Sigmoid colon (tissue), 7 donors: ENCODE data around the gene C14orf132. TPM values are rescaled to one million over a fixed set of nuclear protein-coding genes. Genes with fewer than 3 reads are reported as not detected.
A peak's percentile ranks its signal among the peaks of the same experiment; 100 is the strongest.

Experiments used
- DNase-seq: peaks from one replicate; pipeline ENCODE4 v3.0.0-alpha.2; 2019
- H3K27ac ChIP-seq, 4 donors: fragments of 200-600 bp; sonication (generic); one replicate each; pipeline ENCODE4 v1.5.1; 2016 to 2019; ENCODE audit warnings: mild to moderate bottlenecking in 1 of 4
- H3K27me3 ChIP-seq, 3 donors: fragments of 200-600 bp; sonication (generic); one replicate each; pipeline ENCODE4 v1.5.1; 2019; ENCODE audit warnings: mild to moderate bottlenecking in 1 of 3
- H3K36me3 ChIP-seq, 4 donors: fragments of 200-600 bp; sonication (generic); one replicate each; pipeline ENCODE4 v1.5.1; 2016 to 2019
- H3K4me1 ChIP-seq, 4 donors: fragments of 200-600 bp; sonication (generic); one replicate each; pipeline ENCODE4 v1.5.1; 2017 to 2019
- H3K4me3 ChIP-seq, 4 donors: fragments of 200-600 bp; sonication (generic); one replicate each; pipeline ENCODE4 v1.5.1; 2017 to 2019; ENCODE audit warnings: mild to moderate bottlenecking in 2 of 4, moderate library complexity in 1 of 4
- H3K9me3 ChIP-seq, 4 donors: fragments of 200-600 bp in 3 of 4; sonication (generic) in 3 of 4; one replicate each; pipeline versions ENCODE4 v1.5.1 to v1.6.1; 2013 to 2019
- CTCF ChIP-seq, 4 experiments: fragments of 450-650 bp in 3 of 4; fragments of 200-600 bp in 1 of 4; IDR thresholded peaks; one replicate each; pipeline ENCODE4 v1.5.1; 2016 to 2019; ENCODE audit warnings: antibody characterized with exemption in 4 of 4, mild to moderate bottlenecking in 3 of 4, moderate library complexity in 2 of 4
- EP300 ChIP-seq, 4 donors: sonication (generic); formaldehyde crosslinking; IDR thresholded peaks; one replicate each; pipeline ENCODE4 v1.6.1; 2017; ENCODE audit warnings: antibody characterized with exemption in 4 of 4
- POLR2A ChIP-seq, 2 donors: fragments of 450-650 bp; IDR thresholded peaks; one replicate each; pipeline ENCODE4 v1.6.1; 2016; ENCODE audit warnings: antibody characterized with exemption in 2 of 2, mild to moderate bottlenecking in 2 of 2, moderate library complexity in 2 of 2
- POLR2AphosphoS5 ChIP-seq, 4 donors: sonication (generic); formaldehyde crosslinking; IDR thresholded peaks; one replicate each; pipeline ENCODE4 v1.6.1; 2017; ENCODE audit warnings: antibody characterized with exemption in 4 of 4
- WGBS, 2 donors: extraction: QIAGEN DNeasy Blood & Tissue Kit; methylation state at CpG; one replicate each; pipeline ENCODE4 v1.1.7; 2013; 5-methylcytosine and 5-hydroxymethylcytosine counted together
- intact Hi-C: fragments of 100-400 bp; cut with DNase I; formaldehyde crosslinking; loops from one replicate; pipeline ENCODE4 v1.15.1; 2023
- polyA plus RNA-seq, 3 donors: library from polyadenylated mRNA; stranded (reverse); fragments of 200-250 nt; gene quantifications; one replicate each; pipeline ENCODE4 v1.2.3, GENCODE V29; 2013
- total RNA-seq, 4 donors: library from RNA; depleted of rRNA; stranded (reverse); fragments of >200 nt; gene quantifications; one replicate each; pipeline ENCODE4 v1.1.0, GENCODE V29; 2016
- donor health status: healthy with polysubstance abuse.
- donor health status: Bipolar disorder and iron deficiency.
- donor health status: healthy.

Gene C14orf132
- total and polyA plus RNA-seq, 7 donors = 2.4 to 30.4 (median 10.4) TPM

DNA sequence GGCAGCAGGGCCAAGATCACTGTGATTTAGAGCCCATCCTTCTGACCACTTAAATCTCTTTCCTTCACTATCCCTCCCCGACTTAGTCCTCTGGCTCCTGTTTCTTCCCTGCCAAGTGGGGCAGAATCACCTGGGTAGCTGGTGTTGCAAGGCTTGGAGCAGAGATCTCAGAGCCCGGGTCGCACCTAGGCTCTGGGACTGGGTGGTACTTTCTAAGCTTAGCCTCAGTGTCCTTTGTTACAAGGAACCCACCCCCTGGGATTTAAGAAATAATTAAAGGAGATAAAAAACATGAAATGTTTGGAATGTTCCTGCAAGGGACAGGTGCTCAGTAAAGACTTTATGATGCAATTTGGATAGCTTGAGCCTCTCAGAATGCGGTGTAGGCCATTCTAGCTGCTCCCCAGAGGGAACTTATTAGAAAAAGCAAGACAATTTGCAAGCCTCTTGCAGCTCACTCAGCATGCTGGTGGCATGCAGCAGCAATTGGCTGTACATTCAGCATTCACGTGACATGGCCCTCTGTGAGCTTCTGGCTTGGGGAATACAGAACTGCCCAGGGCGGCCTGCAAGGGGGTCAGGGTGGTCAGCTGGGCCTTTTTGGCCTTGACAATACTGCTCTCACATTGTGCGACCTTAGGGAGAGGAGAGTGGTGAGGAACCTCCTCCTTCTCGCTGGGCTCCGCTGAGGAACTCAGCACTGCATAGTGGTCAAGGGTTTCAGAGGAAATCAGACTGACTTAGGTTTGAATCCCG lies 16.8 kb downstream of the C14orf132 start:
- no peak for DNase-seq
- Histone ChIP-seq H3K4me3 (no peak overlapping the region), H3K36me3 (no peaks in the 10 kb centered on the region), H3K27ac (peak overlapping the region in 1 of 4 donors; percentile 92), H3K9me3 (no peaks in the 10 kb centered on the region), H3K4me1 (peaks cover 0 to 60% (median 27%) of the 10 kb centered on the region in 4 donors), H3K27me3 (no peaks in the 10 kb centered on the region)
- 71 to 79% methylated on average over 10 of the region's 10 CpGs for WGBS, 2 donors
- intact Hi-C loops = no loop called here
- no peak for TF ChIP-seq CTCF (IDR thresholded peaks at IDR 0.05)
- TF ChIP-seq POLR2AphosphoS5 (IDR thresholded peaks at IDR 0.05) = no peak
- TF ChIP-seq POLR2A (IDR thresholded peaks at IDR 0.05) = no peak
- no peak for TF ChIP-seq EP300 (IDR thresholded peaks at IDR 0.05)

GRCh38 chr14:96056509-96057422 lies 17.6 kb downstream of the C14orf132 start:
- H3K4me1 ChIP-seq = peaks cover 0 to 59% (median 24%) of the 10 kb centered on the region in 4 donors

DNA sequence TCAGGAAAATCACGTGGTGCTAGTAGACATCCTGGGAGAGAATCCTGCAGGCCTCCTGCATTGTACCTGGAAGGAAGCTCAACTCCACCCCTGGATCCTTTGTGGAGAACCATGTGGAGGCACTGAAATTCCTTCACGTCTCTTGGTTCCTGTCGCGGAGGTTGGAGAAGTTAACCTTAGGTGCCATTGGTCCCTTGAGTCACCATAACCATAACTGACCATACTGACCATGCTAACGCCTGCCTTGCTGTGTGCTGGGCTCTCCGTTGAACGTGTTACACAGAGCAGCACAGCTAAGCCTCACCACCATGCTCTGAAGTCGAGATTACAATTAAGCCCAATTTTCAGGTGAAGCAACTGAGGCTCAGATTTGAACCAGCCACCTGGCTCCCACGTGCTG lies 18.6 kb downstream of the C14orf132 start:
- WGBS, 2 donors = 73 to 84% methylated on average over 9 of the region's 9 CpGs
- TF ChIP-seq POLR2AphosphoS5 (IDR thresholded peaks at IDR 0.05) = no peak
- TF ChIP-seq POLR2A (IDR thresholded peaks at IDR 0.05) = no peak
- TF ChIP-seq CTCF (IDR thresholded peaks at IDR 0.05) = no peak
- no peak for TF ChIP-seq EP300 (IDR thresholded peaks at IDR 0.05)
- Histone ChIP-seq H3K36me3 (no peaks in the 10 kb centered on the region), H3K9me3 (no peaks in the 10 kb centered on the region), H3K4me3 (no peak overlapping the region), H3K27ac (no peak overlapping the region), H3K27me3 (no peaks in the 10 kb centered on the region), H3K4me1 (peaks cover 0 to 50% (median 24%) of the 10 kb centered on the region in 4 donors)
- intact Hi-C loops = no loop called here
- DNase-seq = no peak

More at GRCh38 chr14:96056509-96057422, 17.6 kb downstream of the C14orf132 start:
- TF ChIP-seq EP300 (IDR thresholded peaks at IDR 0.05) (no peak), POLR2AphosphoS5 (IDR thresholded peaks at IDR 0.05) (no peak), POLR2A (IDR thresholded peaks at IDR 0.05) (no peak), CTCF (IDR thresholded peaks at IDR 0.05) (no peak)
- intact Hi-C loops = no loop called here
- Histone ChIP-seq H3K4me3 (no peak overlapping the region), H3K27me3 (no peaks in the 10 kb centered on the region), H3K36me3 (no peaks in the 10 kb centered on the region), H3K27ac (peak overlapping the region in 1 of 4 donors; percentile 92), H3K9me3 (no peaks in the 10 kb centered on the region)
- WGBS, 2 donors = 54 to 84% methylated on average over 7 of the region's 7 CpGs
- no peak for DNase-seq

DNA sequence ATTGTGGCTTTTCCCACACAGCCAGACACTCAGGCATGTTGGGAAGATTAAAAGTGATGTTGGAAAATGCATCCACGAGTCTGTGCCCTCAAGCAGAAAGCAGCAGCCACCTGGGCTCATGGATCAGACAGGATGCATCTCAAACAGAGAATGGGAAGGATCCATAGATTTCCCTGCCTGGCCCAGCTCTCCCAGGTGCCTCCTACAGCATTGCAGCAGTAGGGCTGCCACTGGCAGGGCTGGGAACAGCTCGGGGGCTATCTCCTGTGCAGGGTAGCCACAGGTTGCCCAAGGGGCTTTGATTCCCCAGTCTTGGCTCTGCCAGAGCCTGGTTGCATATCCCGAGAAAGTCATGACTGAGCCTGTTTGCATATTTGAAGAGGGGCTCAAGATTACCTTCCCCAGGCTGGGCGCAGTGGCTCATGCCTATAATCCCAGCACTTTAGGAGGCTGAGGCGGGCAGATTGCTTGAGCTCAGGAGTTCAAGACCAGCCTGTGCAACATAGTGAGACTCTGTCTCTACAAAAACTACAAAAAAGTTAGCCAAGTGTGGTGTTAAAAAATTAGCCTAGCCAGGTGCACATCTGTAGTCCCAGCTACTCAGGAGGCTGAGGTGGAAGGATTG lies 19.5 kb downstream of the C14orf132 start:
- no peak overlapping the region for H3K4me3 ChIP-seq
- H3K27me3 ChIP-seq = no peaks in the 10 kb centered on the region
- TF ChIP-seq POLR2AphosphoS5 (IDR thresholded peaks at IDR 0.05) = no peak
- no peak for TF ChIP-seq POLR2A (IDR thresholded peaks at IDR 0.05)
- TF ChIP-seq EP300 (IDR thresholded peaks at IDR 0.05) = no peak
- no peak for TF ChIP-seq CTCF (IDR thresholded peaks at IDR 0.05)
- no peaks in the 10 kb centered on the region for H3K9me3 ChIP-seq
- H3K36me3 ChIP-seq = no peaks in the 10 kb centered on the region
- no peak for DNase-seq
- WGBS, 2 donors = 67 to 84% methylated on average over 5 of the region's 5 CpGs
- intact Hi-C loops = no loop called here
- no peak overlapping the region for H3K27ac ChIP-seq
- H3K4me1 ChIP-seq = peaks cover 0 to 41% (median 17%) of the 10 kb centered on the region in 4 donors
